Loucy (cell line): ENCODE results near the gene ABCB9.

ENCODE experiments used
- CTCF ChIP-seq: fragments of 200-600 bp; sonication (generic); conservative IDR thresholded peaks from 2 replicates; pipeline ENCODE4 v1.5.1; 2014; ENCODE audit warnings: mild to moderate bottlenecking, antibody characterized with exemption, low read length
- EZH2phosphoT487 ChIP-seq: fragments of 200-600 bp; IDR thresholded peaks from 2 replicates; pipeline ENCODE4 v1.6.1; 2018; ENCODE audit warnings: antibody characterized with exemption, mild to moderate bottlenecking, moderate library complexity, borderline replicate concordance

DNA sequence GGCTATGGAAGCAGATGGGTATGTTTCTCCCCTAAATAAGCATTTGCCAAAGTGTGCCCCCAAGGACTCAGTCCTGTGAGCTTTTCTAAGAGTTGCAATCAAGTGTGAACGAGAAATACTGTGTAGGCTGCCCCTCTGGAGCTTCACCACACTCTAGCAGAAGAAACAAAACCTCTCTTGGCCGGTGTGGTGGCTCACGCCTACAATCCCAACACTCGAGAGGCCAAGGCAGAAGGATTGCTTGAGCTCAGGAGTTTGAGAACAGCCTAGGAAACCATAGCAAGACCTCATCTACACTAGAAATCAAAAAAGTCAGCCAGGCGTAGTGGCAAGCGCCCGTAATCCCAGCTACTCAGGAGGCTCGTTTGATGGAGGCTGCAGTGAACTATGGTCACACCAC lies 80.1 kb downstream of the ABCB9 start:
- no peak for TF ChIP-seq CTCF
- no peak for TF ChIP-seq EZH2phosphoT487
